ENCODE data around the gene PPIP5K2. TPM values are rescaled to one million over a fixed set of nuclear protein-coding genes. Genes with fewer than 3 reads are reported as not detected.
A peak's percentile ranks its signal among the peaks of the same experiment; 100 is the strongest.
"Not testable (repeated sequence)": the region's sequence is repeated elsewhere in the genome, so short reads cannot be mapped to it uniquely, and the experiment has no call there.

Gene PPIP5K2
- total RNA-seq, 2 donors from 2014 or later, result 63.5 to 70.6 TPM

DNA sequence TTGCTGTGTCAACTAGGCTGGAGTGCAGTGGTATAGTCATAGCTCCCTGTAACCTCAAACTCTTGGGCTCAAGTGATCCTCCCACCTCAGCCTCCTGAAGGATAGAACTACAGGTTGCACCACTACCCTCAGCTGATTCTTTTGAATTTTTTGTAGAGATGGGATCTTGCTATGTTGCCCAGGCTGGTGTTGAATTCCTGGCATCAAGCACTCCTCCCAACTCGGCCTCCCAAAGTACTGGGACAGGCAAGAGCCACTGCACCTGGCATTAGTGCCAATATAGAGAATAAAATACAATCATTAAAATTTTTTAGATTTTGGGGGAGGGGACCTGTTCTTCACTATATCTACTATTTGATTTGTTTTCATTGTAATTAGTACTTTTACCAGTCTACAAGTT, 15.4 kb downstream of the PPIP5K2 start:
- ATAC-seq (no peak), DNase-seq (ENCODE audit: low spot score) (no peak)
- no peaks in the 10 kb centered on the region for H3K27me3 Mint-ChIP-seq
- peaks cover 3 to 5% of the 10 kb centered on the region in 2 donors for H3K4me1 Mint-ChIP-seq (ENCODE audit: low read depth in 2 of 2)
- peaks cover 11% of the 10 kb centered on the region for H3K36me3 Mint-ChIP-seq
- H3K9me3 Mint-ChIP-seq, result no peaks in the 10 kb centered on the region
- H3K4me3 Mint-ChIP-seq, result no peak overlapping the region
- H3K27ac Mint-ChIP-seq, result no peak overlapping the region

DNA sequence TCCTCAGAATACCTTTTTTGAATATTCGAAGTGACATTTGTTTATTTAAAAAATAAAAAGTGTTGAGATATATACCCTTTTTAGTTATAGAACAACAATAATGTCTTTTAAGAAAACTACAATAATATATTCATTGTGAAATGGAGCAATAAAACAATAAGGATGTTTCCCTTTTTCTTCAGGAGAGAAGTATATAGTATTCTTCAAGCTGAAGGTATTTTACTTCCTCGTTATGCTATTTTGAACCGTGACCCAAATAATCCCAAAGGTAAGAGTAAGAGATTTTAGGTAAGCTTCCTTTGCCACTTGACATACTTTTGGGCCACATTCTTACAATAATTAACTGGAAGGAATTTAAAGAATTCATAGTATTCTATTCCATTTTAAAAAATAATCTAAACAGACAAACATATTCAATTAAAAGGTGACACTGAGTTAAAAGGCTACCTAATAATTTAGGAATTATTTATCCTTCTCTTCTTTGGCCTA, 18.1 kb downstream of the PPIP5K2 start:
- Mint-ChIP-seq H3K27ac (no peak overlapping the region), H3K4me1 (ENCODE audit: low read depth in 2 of 2) (peaks cover 0 to 1% of the 10 kb centered on the region in 2 donors), H3K36me3 (peaks cover 5% of the 10 kb centered on the region), H3K27me3 (no peaks in the 10 kb centered on the region), H3K4me3 (no peak overlapping the region), H3K9me3 (no peaks in the 10 kb centered on the region)
- DNase-seq (ENCODE audit: low spot score), result no peak
- ATAC-seq, result no peak

DNA sequence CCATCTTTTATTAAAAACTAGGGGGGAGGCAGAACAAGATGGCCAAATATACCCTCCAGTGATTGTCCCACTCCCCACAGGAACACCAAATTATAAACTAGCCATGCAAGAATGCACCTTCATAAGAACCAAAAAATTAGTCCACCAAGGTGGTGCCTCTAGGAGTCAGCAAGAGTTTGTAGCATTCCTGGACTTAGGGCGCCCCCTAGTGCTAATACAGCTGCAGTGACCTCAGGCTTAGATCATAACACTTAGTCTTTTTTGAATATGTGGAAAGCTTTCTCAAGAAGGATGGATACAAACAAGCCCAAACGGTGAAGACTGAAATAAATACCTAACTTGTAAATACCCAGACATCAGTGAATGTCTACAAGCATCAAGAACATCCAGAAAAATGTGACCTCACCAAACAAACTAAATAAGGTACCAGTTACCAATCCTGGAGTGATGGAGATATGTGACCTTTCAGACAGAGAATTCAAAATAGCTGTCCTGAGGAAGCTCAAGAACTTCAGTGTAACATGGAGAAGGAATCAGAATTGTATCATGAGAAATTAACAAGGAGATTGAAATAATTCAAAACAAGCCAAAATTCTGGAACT, 19.3 kb downstream of the PPIP5K2 start:
- ATAC-seq (peak; percentile 84 to 85), DNase-seq (ENCODE audit: low spot score) (peak; percentile 79)
- Mint-ChIP-seq H3K27ac (no peak overlapping the region), H3K4me3 (no peak overlapping the region), H3K36me3 (peaks cover 5% of the 10 kb centered on the region), H3K9me3 (no peaks in the 10 kb centered on the region), H3K27me3 (no peaks in the 10 kb centered on the region), H3K4me1 (ENCODE audit: low read depth in 2 of 2) (peaks cover 0 to 3% of the 10 kb centered on the region in 2 donors)

DNA sequence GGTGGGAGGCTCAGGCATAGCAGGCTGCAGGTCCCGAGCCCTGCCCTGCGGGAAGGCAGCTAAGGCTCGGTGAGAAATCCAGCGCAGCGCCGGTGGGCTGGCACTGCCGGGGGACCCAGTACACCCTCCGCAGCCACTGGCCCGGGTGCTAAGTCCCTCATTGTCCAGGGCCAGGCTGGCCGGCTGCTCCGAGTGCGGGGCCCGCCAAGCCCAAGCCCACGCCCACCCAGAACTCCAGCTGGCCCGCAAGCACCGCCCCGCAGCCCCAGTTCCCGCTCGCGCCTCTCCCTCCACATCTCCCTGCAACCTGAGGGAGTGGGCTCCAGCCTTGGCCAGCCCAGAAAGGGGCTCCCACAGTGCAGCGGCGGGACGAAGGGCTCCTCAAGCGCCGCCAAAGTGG, 22.0 kb downstream of the PPIP5K2 start:
- H3K36me3 Mint-ChIP-seq; H3K27me3 Mint-ChIP-seq; ATAC-seq; DNase-seq (ENCODE audit: low spot score); H3K27ac Mint-ChIP-seq; H3K9me3 Mint-ChIP-seq; H3K4me3 Mint-ChIP-seq; H3K4me1 Mint-ChIP-seq (ENCODE audit: low read depth in 2 of 2): not testable (repeated sequence)

DNA sequence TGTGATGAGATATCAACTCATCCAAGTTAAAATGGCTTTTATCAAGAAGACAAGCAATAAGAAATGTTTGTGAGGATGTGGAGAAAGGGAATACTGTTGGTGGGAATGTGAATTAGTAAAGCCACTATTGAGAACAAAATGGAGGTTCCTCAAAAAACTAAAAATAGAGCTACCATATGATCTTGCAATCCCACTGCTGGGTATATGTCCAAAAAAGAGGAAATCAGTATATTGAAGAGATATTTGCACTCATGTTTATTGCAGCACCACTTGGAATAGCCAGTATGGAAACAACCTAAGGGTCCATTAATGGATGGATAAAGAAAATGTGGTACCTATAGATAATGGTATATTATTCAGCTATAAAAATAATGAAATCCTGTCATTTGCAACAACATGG, 25.1 kb downstream of the PPIP5K2 start:
- no peak for ATAC-seq
- H3K36me3 Mint-ChIP-seq, result no peaks in the 10 kb centered on the region
- no peak overlapping the region for H3K27ac Mint-ChIP-seq
- no peaks in the 10 kb centered on the region for H3K9me3 Mint-ChIP-seq
- H3K4me1 Mint-ChIP-seq (ENCODE audit: low read depth in 2 of 2), result peaks cover 0 to 3% of the 10 kb centered on the region in 2 donors
- DNase-seq (ENCODE audit: low spot score), result no peak
- H3K4me3 Mint-ChIP-seq, result no peak overlapping the region
- no peaks in the 10 kb centered on the region for H3K27me3 Mint-ChIP-seq

DNA sequence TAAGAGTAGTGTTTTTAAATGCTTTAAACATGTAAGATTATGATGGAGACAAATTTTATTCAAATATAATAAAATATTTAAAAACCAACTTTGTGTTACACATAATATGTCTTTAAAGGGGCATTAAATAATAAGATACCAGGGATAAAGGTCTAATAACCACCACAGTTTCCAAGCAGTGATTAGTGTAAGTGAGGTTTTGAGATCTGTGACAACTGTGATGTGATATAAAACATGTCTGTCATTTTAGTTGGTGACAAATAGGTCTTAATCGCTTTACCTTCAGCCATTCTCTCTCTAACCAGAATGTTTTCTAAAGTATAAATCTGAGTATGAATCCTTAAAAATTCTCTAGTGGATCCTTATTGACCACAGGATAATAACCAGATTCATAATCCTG, 28.1 kb downstream of the PPIP5K2 start:
- Mint-ChIP-seq H3K4me3 (no peak overlapping the region), H3K27me3 (no peaks in the 10 kb centered on the region), H3K27ac (no peak overlapping the region), H3K36me3 (no peaks in the 10 kb centered on the region), H3K4me1 (ENCODE audit: low read depth in 2 of 2) (peaks cover 0 to 2% of the 10 kb centered on the region in 2 donors), H3K9me3 (no peaks in the 10 kb centered on the region)
- DNase-seq (ENCODE audit: low spot score), result no peak
- no peak for ATAC-seq

DNA sequence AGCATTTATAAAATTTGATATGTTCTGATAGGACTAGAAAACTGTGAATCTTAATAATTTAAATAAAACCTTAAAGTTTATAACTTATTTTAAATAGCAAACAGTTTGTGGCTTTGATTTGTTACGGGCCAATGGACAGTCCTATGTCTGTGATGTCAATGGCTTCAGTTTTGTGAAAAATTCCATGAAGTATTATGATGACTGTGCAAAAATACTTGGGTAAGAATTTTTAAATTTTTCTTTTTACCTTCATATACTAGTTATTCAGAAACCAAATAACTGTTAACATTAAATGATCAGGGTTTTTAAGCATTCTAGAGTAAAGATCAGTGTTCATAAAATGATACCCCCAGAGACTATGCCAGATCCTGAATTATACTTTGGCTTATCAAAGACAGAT, 31.1 kb downstream of the PPIP5K2 start:
- no peaks in the 10 kb centered on the region for H3K4me1 Mint-ChIP-seq (ENCODE audit: low read depth in 2 of 2)
- H3K27me3 Mint-ChIP-seq, result no peaks in the 10 kb centered on the region
- H3K9me3 Mint-ChIP-seq, result no peaks in the 10 kb centered on the region
- no peak for ATAC-seq
- no peak overlapping the region for H3K27ac Mint-ChIP-seq
- DNase-seq (ENCODE audit: low spot score), result no peak
- H3K36me3 Mint-ChIP-seq, result no peaks in the 10 kb centered on the region
- no peak overlapping the region for H3K4me3 Mint-ChIP-seq

DNA sequence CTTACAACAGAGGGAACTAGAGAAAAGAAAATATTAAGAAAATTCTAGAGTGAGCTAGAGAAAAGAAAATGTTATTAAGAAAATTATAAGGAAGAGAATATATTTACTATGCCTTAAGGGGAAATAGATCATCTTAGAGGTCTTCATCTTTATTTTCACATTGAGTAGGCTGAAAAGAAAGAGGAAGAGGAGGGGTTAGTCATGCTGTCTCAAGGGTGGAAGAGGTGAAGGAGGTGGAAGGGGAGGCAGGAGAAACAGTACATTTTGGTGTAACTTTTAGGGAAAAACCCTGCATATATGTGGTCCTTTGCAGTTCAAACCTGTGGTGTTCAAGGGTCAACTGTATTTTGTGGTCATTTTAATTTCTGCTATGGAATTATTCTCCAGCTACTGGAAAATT, 46.6 kb downstream of the PPIP5K2 start:
- Mint-ChIP-seq H3K27me3 (no peaks in the 10 kb centered on the region), H3K4me3 (no peak overlapping the region), H3K36me3 (peaks cover 8% of the 10 kb centered on the region), H3K9me3 (no peaks in the 10 kb centered on the region), H3K4me1 (ENCODE audit: low read depth in 2 of 2) (no peaks in the 10 kb centered on the region), H3K27ac (no peak overlapping the region)
- ATAC-seq (no peak), DNase-seq (ENCODE audit: low spot score) (no peak)

DNA sequence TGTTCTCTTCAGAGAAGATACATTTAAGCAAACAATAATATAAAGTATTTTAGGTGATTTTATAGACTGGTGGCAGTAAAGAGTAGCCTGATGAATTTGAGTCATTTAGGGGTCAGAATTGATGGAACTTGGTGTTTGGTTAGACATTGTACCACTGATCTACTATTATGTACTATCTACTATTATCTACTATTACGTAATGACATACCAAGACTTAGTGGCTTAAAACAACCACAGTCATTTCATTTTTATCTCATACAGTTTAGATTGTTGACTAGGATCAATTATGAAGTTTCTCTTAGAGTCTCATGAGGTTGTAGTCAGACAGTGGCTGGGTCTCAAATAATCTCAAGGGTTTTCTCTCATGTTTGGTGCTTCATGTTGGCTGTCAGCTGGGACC, 54.0 kb downstream of the PPIP5K2 start:
- Mint-ChIP-seq H3K9me3 (no peaks in the 10 kb centered on the region), H3K27me3 (no peaks in the 10 kb centered on the region), H3K27ac (no peak overlapping the region), H3K4me3 (no peak overlapping the region), H3K36me3 (peaks cover 7% of the 10 kb centered on the region), H3K4me1 (ENCODE audit: low read depth in 2 of 2) (no peaks in the 10 kb centered on the region)
- DNase-seq (ENCODE audit: low spot score) (no peak), ATAC-seq (no peak)

DNA sequence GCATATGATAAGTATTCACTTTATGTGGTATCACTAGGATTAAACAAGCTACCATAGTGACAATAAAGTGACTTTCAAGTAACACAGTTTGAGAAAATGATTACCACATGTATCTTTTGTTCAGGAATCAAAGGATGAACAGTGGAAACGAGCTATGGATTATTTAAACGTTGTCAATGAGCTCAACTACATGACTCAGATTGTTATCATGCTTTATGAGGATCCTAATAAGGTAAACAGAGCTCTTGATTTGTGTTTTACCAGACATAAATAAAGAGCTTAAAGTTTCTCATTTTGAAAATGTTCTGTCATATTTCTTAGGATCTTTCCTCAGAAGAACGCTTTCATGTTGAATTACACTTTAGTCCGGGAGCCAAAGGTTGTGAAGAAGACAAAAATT, 57.4 kb downstream of the PPIP5K2 start:
- ATAC-seq (no peak), DNase-seq (ENCODE audit: low spot score) (no peak)
- Mint-ChIP-seq H3K4me3 (no peak overlapping the region), H3K9me3 (no peaks in the 10 kb centered on the region), H3K27ac (no peak overlapping the region), H3K4me1 (ENCODE audit: low read depth in 2 of 2) (no peaks in the 10 kb centered on the region), H3K36me3 (peaks cover 7% of the 10 kb centered on the region), H3K27me3 (no peaks in the 10 kb centered on the region)

DNA sequence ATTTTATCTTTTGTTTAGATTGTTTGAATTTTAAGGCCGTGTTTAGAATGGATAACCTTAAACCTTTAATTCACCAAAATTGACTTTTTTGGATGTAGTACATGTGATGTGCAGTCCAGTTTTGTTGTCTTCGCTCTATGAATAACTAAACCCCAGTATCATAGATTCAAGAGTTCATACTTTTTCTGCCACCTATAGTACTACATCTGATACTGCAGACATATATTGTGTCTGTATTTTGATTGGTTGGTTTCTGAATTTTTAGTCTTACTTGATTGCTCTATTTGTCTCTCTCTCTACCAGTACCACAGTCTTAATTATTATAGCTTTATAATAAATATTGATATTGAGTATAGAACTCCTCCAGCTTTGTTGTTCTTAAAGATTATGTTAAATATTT, 58.1 kb downstream of the PPIP5K2 start:
- Mint-ChIP-seq H3K27me3 (no peaks in the 10 kb centered on the region), H3K9me3 (no peaks in the 10 kb centered on the region), H3K4me3 (no peak overlapping the region), H3K4me1 (ENCODE audit: low read depth in 2 of 2) (no peaks in the 10 kb centered on the region), H3K36me3 (peaks cover 7% of the 10 kb centered on the region), H3K27ac (no peak overlapping the region)
- DNase-seq (ENCODE audit: low spot score) (no peak), ATAC-seq (no peak)

DNA sequence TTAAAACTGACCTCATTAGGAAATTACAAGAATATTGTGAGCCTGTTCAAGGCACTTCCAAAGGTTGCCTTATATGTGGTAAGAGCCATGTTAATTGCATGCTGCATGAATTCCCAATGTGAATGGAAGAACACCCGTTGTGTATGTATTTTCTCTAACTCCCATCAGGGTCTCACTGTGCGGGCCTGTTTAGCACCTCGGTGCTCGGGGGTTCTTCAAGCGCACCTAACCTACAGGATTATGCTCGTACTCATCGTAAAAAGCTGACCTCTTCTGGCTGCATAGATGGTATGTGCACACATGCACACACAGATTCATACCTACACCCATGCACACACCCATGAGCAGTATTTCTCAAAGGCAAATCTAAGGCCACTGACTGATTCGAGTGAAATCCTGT, 66.1 kb downstream of the PPIP5K2 start:
- DNase-seq (ENCODE audit: low spot score) (no peak), ATAC-seq (no peak)
- H3K36me3 Mint-ChIP-seq, result peaks cover 19% of the 10 kb centered on the region
- H3K4me3 Mint-ChIP-seq, result no peak overlapping the region
- no peaks in the 10 kb centered on the region for H3K4me1 Mint-ChIP-seq (ENCODE audit: low read depth in 2 of 2)
- no peaks in the 10 kb centered on the region for H3K9me3 Mint-ChIP-seq
- H3K27me3 Mint-ChIP-seq, result no peaks in the 10 kb centered on the region
- no peak overlapping the region for H3K27ac Mint-ChIP-seq

DNA sequence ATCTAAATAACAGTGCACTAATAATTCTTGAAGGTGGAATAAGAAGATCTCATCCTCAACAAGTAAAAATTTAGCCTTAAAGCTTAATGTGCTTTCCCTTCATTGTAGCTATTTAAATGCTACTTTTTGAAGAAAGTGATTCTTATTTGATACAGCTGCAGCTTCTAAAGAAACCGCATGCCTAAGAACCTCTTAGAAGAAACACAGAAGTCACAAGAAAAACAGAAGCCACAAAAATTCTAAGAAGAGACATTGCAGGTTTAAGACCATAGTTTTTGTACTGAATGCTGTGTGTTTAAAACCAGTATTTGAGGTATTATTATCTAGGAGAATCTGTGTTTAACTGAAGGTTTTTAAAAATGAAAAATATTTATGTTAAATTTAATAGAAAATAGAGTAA, 68.3 kb downstream of the PPIP5K2 start:
- Mint-ChIP-seq H3K27me3 (no peaks in the 10 kb centered on the region), H3K4me3 (no peak overlapping the region), H3K4me1 (ENCODE audit: low read depth in 2 of 2) (no peaks in the 10 kb centered on the region), H3K9me3 (no peaks in the 10 kb centered on the region), H3K27ac (no peak overlapping the region), H3K36me3 (peaks cover 24% of the 10 kb centered on the region)
- no peak for DNase-seq (ENCODE audit: low spot score)
- no peak for ATAC-seq

DNA sequence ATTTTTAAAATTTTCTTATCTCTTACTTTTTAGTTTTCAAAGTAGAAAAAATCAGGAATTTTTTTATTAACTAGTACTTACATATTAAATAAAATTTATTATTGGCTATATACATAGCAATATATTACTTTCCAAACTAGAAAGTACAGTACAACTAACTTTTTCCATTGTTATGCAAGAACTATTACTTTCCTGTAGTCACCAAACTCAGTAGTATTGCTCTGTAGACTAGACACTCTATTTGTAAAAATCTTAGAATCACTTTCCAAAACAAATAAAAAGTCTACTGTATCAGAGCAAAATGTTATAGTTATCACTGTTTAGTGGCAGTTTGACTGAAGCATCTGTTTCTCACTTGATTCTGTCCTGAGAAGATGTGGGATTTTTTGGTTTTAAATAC, 83.1 kb downstream of the PPIP5K2 start:
- Mint-ChIP-seq H3K36me3 (peaks cover 17% of the 10 kb centered on the region), H3K9me3 (no peaks in the 10 kb centered on the region), H3K27ac (no peak overlapping the region), H3K4me1 (ENCODE audit: low read depth in 2 of 2) (peaks cover 4 to 9% of the 10 kb centered on the region in 2 donors), H3K27me3 (no peaks in the 10 kb centered on the region), H3K4me3 (no peak overlapping the region)
- DNase-seq (ENCODE audit: low spot score) (no peak), ATAC-seq (no peak)

DNA sequence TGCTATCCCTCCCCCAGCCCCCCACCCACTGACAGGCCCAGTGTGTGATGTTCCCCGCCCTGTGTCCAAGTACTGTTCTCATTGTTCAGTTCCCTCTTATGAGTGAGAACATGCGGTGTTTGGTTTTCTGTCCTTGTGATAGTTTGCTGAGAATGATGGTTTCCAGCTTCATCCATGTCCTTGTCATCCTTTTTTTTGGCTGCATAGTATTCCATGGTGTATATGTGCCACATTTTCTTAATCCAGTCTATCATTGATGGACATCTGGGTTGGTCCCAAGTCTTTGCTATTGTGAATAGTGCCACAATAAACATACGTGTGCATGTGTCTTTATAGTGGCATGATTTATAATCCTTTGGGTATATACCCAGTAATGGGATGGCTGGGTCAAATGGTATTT, 84.9 kb downstream of the PPIP5K2 start:
- not testable (repeated sequence) for ATAC-seq; H3K27ac Mint-ChIP-seq; DNase-seq (ENCODE audit: low spot score); H3K27me3 Mint-ChIP-seq; H3K9me3 Mint-ChIP-seq; H3K4me3 Mint-ChIP-seq
- peaks cover 4 to 12% of the 10 kb centered on the region in 2 donors for H3K4me1 Mint-ChIP-seq (ENCODE audit: low read depth in 2 of 2)
- peaks cover 17% of the 10 kb centered on the region for H3K36me3 Mint-ChIP-seq
